SK-N-SH (cell line): Measurements from ENCODE around the gene TBCE. TPM values are rescaled to one million over a fixed set of nuclear protein-coding genes. Genes with fewer than 3 reads are reported as not detected.

Experiments
- CTCF ChIA-PET: fragments of 300-600, 350-600 bp; formaldehyde crosslinking; extraction: SDS; loops from one replicate; lab custom pipeline; 2021; lab: Yijun Ruan, JAX
- POLR2A ChIA-PET: fragments of 350-600 bp; sonication (Branson Sonifier 250); formaldehyde crosslinking; extraction: SDS; loops from one replicate; lab custom pipeline; 2020; ENCODE audit warnings: antibody characterized with exemption, inconsistent platforms; lab: Yijun Ruan, JAX
- DNase-seq: peaks from one replicate; pipeline ENCODE4 v3.0.0; 2012
- H2AFZ ChIP-seq: fragments of 200-600 bp; sonication (generic); 2 replicates; pipeline ENCODE4 v1.8.1; 2016; ENCODE audit warnings: antibody characterized with exemption, mild to moderate bottlenecking, low read depth
- H3F3A ChIP-seq: fragments of 200-600 bp; sonication (generic); replicated peaks from 2 replicates; pipeline ENCODE3; 2016; ENCODE audit warnings: antibody characterized with exemption, mild to moderate bottlenecking; ENCODE audit not compliant: insufficient read depth
- H3K27ac ChIP-seq, 2 experiments: fragments of 200-500 bp in 1 of 2; fragments of 200-600 bp in 1 of 2; sonication (Bioruptor generic) in 1 of 2; sonication (generic), shearing (Covaris generic) in 1 of 2; 2 replicates each; pipeline versions ENCODE4 v1.5.1 to v1.6.1; 2014 to 2016; ENCODE audit warnings: low read depth in 2 of 2, inconsistent platforms in 1 of 2, low read length in 1 of 2, mild to moderate bottlenecking in 1 of 2, mixed read lengths in 1 of 2
- H3K27me3 ChIP-seq: fragments of 200-600 bp; sonication (generic), shearing (Covaris generic); 2 replicates; pipeline ENCODE4 v1.6.1; 2016; ENCODE audit warnings: mixed run types; ENCODE audit not compliant: insufficient read depth
- H3K36me3 ChIP-seq, 2 experiments: fragments of 200-500 bp in 1 of 2; fragments of 200-600 bp in 1 of 2; sonication (Bioruptor generic) in 1 of 2; sonication (generic) in 1 of 2; replicated peaks in 1 of 2; 2 replicates each; pipeline versions ENCODE3 to v1.5.1; 2014 to 2016; ENCODE audit warnings: low read length in 1 of 2, mild to moderate bottlenecking in 1 of 2; ENCODE audit not compliant: insufficient read depth in 2 of 2, control insufficient read depth in 1 of 2
- H3K4me1 ChIP-seq, 2 experiments: fragments of 200-500 bp in 1 of 2; fragments of 200-600 bp in 1 of 2; sonication (Bioruptor generic) in 1 of 2; sonication (generic), shearing (Covaris generic) in 1 of 2; 2 replicates each; pipeline versions ENCODE4 v1.5.1 to v1.6.1; 2014 to 2016; ENCODE audit warnings: low read depth in 1 of 2, low read length in 1 of 2, mixed run types in 1 of 2; ENCODE audit not compliant: insufficient read depth in 2 of 2, control insufficient read depth in 1 of 2
- H3K4me2 ChIP-seq: fragments of 200-600 bp; sonication (generic), shearing (Covaris generic); 2 replicates; pipeline ENCODE4 v1.6.1; 2017; ENCODE audit warnings: mixed run types
- H3K4me3 ChIP-seq, 2 experiments: fragments of 200-500 bp in 1 of 2; fragments of 200-600 bp in 1 of 2; sonication (Bioruptor generic) in 1 of 2; sonication (generic), shearing (Covaris generic) in 1 of 2; 2 replicates each; pipeline versions ENCODE4 v1.5.1 to v1.8.1; 2014 to 2016; ENCODE audit warnings: low read depth in 2 of 2, inconsistent platforms in 1 of 2, low read length in 1 of 2, mild to moderate bottlenecking in 1 of 2, mixed read lengths in 1 of 2, moderate library complexity in 1 of 2
- H3K79me2 ChIP-seq: fragments of 200-600 bp; sonication (generic); 2 replicates; pipeline ENCODE4 v1.8.1; 2017; ENCODE audit warnings: mild to moderate bottlenecking; ENCODE audit not compliant: insufficient read depth
- H3K9ac ChIP-seq: fragments of 200-600 bp; sonication (generic); 2 replicates; pipeline ENCODE4 v1.6.1; 2017; ENCODE audit warnings: mixed run types
- H3K9me2 ChIP-seq: fragments of 200-600 bp; sonication (generic); 2 replicates; pipeline ENCODE4 v1.6.1; 2017; ENCODE audit warnings: mixed run types
- H3K9me3 ChIP-seq: fragments of 200-600 bp; sonication (generic); 2 replicates; pipeline ENCODE4 v1.6.1; 2017; ENCODE audit warnings: mixed run types, mild to moderate bottlenecking, moderate library complexity
- H4K20me1 ChIP-seq: fragments of 200-600 bp; sonication (generic); 2 replicates; pipeline ENCODE4 v1.6.1; 2017; ENCODE audit warnings: mild to moderate bottlenecking, mixed run types; ENCODE audit not compliant: insufficient read depth
- CTCF ChIP-seq: fragments of 200-600 bp; sonication (generic); IDR thresholded peaks from 2 replicates; pipeline ENCODE4 v1.6.1; 2017; ENCODE audit warnings: antibody characterized with exemption, mild to moderate bottlenecking, moderate library complexity
- EP300 ChIP-seq, 2 experiments: IDR thresholded peaks; 2 replicates each; pipeline versions ENCODE4 v1.4.0 to v1.6.1; 2012; ENCODE audit warnings: borderline replicate concordance in 1 of 2, low read depth in 1 of 2, low read length in 1 of 2
- EZH2phosphoT487 ChIP-seq: fragments of 200-600 bp; sonication (generic); IDR thresholded peaks from 2 replicates; pipeline ENCODE4 v1.6.1; 2017; ENCODE audit warnings: low read depth, mixed run types, mild to moderate bottlenecking, antibody characterized with exemption, moderate library complexity, borderline replicate concordance
- FOXM1 ChIP-seq: IDR thresholded peaks from 2 replicates; pipeline ENCODE4 v1.4.0; 2012; ENCODE audit warnings: low read depth, mild to moderate bottlenecking
- JUND ChIP-seq: IDR thresholded peaks from 2 replicates; pipeline ENCODE4 v1.4.0; 2012
- RXRA ChIP-seq: IDR thresholded peaks from 2 replicates; pipeline ENCODE4 v1.4.0; 2012; ENCODE audit warnings: low read depth, mild to moderate bottlenecking, borderline replicate concordance
- SIN3A ChIP-seq: IDR thresholded peaks from 2 replicates; pipeline ENCODE4 v1.6.1; 2012; ENCODE audit warnings: low read depth, mild to moderate bottlenecking, low read length, moderate library complexity, borderline replicate concordance
- SMC3 ChIP-seq: IDR thresholded peaks from 2 replicates; pipeline ENCODE4 v1.6.1; 2012; ENCODE audit warnings: low read depth, low read length, improper control_type of control experiment
- TCF12 ChIP-seq: IDR thresholded peaks from 2 replicates; pipeline ENCODE4 v1.4.0; 2012
- USF1 ChIP-seq: IDR thresholded peaks from 2 replicates; pipeline ENCODE4 v1.4.0; 2012; ENCODE audit warnings: low read depth, borderline replicate concordance
- WGBS: methylation state at CpG from one replicate; pipeline ENCODE4 v1.1.6; 2017; ENCODE audit warnings: low lambda C conversion rate; 5-methylcytosine and 5-hydroxymethylcytosine counted together
- polyA plus RNA-seq, 3 experiments: library from polyadenylated mRNA; depleted of rRNA; stranded (reverse); fragments of >200 nt; gene quantifications; 2 replicates each; pipeline ENCODE4 v1.2.3, GENCODE V29; 2012
- TF ChIP-seq, protein P1 (sequence below): IDR thresholded peaks from 2 replicates; pipeline ENCODE4 v1.6.1; 2012; ENCODE audit warnings: mild to moderate bottlenecking, low read depth, low read length, moderate library complexity
- TF ChIP-seq, protein P2 (sequence below): IDR thresholded peaks from 2 replicates; pipeline ENCODE4 v1.4.0; 2012; ENCODE audit warnings: low read depth

The TBCE gene
- polyA plus RNA-seq, 1 of the 3 experiments (the other 2 are of a cell fraction), result 18.3 TPM

DNA sequence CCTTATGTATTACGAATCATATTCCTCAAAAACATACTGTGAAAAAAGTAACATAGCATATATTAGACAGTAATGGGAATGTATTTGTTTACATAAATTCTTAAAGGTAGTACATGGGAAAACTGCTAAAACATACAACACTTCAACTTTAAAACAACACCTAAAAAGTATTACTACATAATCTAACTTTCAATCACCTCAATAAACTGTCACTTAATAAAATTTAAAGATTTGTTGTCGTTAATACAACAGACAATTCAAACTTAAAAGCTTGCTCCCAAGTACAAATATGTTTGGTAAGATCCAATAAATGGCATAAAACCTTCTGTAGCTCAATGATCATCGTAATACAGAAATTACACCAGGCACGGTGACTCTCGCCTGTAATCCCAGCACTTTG lies 42.9 kb upstream of the TBCE start:
- H3K9me3 ChIP-seq, result no peaks in the 10 kb centered on the region
- no peak overlapping the region for H3K9ac ChIP-seq
- H3K4me1 ChIP-seq, result peaks cover 13 to 15% of the 10 kb centered on the region in 2 experiments; a peak in 3 of 4 replicates
- peaks cover 87% of the 10 kb centered on the region for H3K79me2 ChIP-seq
- no peaks in the 10 kb centered on the region for H3K9me2 ChIP-seq
- ChIA-PET CTCF (interaction anchor here (0.8 to 5.9 kb wide), 4 partner anchors 10 to 93 kb away, joined by 4 to 34 read pairs (median 4); no protein-coding TSS in a partner anchor), POLR2A (interaction anchor here (0.7 kb wide), 1 partner anchor 10 kb away, joined by 3 read pairs; no protein-coding TSS in a partner anchor)
- H3K27me3 ChIP-seq, result no peaks in the 10 kb centered on the region
- 97% methylated on average over 5 of the region's 5 CpGs for WGBS
- TF ChIP-seq USF1 (no peak), TCF12 (no peak), RXRA (no peak), EZH2phosphoT487 (no peak), SIN3A (no peak), SMC3 (no peak), FOXM1 (no peak), JUND (no peak), EP300 (IDR thresholded peaks at IDR 0.05; ENCODE audit: borderline replicate concordance in 1 of 2, low read depth in 1 of 2, low read length in 1 of 2) (no peak), CTCF (no peak)
- TF ChIP-seq, protein P1, sequence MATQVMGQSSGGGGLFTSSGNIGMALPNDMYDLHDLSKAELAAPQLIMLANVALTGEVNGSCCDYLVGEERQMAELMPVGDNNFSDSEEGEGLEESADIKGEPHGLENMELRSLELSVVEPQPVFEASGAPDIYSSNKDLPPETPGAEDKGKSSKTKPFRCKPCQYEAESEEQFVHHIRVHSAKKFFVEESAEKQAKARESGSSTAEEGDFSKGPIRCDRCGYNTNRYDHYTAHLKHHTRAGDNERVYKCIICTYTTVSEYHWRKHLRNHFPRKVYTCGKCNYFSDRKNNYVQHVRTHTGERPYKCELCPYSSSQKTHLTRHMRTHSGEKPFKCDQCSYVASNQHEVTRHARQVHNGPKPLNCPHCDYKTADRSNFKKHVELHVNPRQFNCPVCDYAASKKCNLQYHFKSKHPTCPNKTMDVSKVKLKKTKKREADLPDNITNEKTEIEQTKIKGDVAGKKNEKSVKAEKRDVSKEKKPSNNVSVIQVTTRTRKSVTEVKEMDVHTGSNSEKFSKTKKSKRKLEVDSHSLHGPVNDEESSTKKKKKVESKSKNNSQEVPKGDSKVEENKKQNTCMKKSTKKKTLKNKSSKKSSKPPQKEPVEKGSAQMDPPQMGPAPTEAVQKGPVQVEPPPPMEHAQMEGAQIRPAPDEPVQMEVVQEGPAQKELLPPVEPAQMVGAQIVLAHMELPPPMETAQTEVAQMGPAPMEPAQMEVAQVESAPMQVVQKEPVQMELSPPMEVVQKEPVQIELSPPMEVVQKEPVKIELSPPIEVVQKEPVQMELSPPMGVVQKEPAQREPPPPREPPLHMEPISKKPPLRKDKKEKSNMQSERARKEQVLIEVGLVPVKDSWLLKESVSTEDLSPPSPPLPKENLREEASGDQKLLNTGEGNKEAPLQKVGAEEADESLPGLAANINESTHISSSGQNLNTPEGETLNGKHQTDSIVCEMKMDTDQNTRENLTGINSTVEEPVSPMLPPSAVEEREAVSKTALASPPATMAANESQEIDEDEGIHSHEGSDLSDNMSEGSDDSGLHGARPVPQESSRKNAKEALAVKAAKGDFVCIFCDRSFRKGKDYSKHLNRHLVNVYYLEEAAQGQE, result no peak
- TF ChIP-seq, protein P2, sequence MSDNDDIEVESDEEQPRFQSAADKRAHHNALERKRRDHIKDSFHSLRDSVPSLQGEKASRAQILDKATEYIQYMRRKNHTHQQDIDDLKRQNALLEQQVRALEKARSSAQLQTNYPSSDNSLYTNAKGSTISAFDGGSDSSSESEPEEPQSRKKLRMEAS, result no peak
- peaks cover 4% of the 10 kb centered on the region for H3F3A ChIP-seq
- no peak for DNase-seq
- H3K4me2 ChIP-seq, result peak overlapping the region; percentile 94
- no peak overlapping the region for H3K27ac ChIP-seq
- peak overlapping the region in 1 of 2 experiments; percentile 81; a peak in 1 of 4 replicates for H3K4me3 ChIP-seq
- H3K36me3 ChIP-seq, result peaks cover 9 to 20% of the 10 kb centered on the region in 2 experiments
- H4K20me1 ChIP-seq, result peaks cover 72% of the 10 kb centered on the region
- no peak overlapping the region for H2AFZ ChIP-seq
